Aorta (tissue), 5 donors: ENCODE results near the gene UBE2E1. TPM values are rescaled to one million over a fixed set of nuclear protein-coding genes. Genes with fewer than 3 reads are reported as not detected.

ENCODE experiments used
- ATAC-seq: fragments of 200-7000 bp; cut with Tn5 transposase; one replicate; pipeline ENCODE4 v1.9.1; 2022; ENCODE audit warnings: moderate library complexity; ENCODE audit not compliant: low FRiP score
- DNase-seq, 2 donors: peaks; one replicate each; pipeline ENCODE4 v3.0.0-alpha.2; 2020
- H3K27ac ChIP-seq, 2 donors: one replicate each; pipeline ENCODE4 v1.5.1; 2013; ENCODE audit warnings: low read length in 2 of 2, mild to moderate bottlenecking in 2 of 2, moderate library complexity in 2 of 2, control low read depth in 1 of 2, inconsistent platforms in 1 of 2, low read depth in 1 of 2
- H3K27me3 ChIP-seq, 2 donors: one replicate each; pipeline ENCODE4 v1.6.1; 2013; ENCODE audit warnings: control low read depth in 1 of 2, low read length in 1 of 2, mild to moderate bottlenecking in 1 of 2, moderate library complexity in 1 of 2; ENCODE audit not compliant: insufficient read depth in 2 of 2, control insufficient read depth in 1 of 2
- H3K36me3 ChIP-seq, 2 donors: one replicate each; pipeline ENCODE4 v1.6.1; 2013; ENCODE audit warnings: control low read depth in 1 of 2, low read length in 1 of 2, mild to moderate bottlenecking in 1 of 2; ENCODE audit not compliant: insufficient read depth in 2 of 2, control insufficient read depth in 1 of 2
- H3K4me1 ChIP-seq, 2 donors: one replicate each; pipeline ENCODE4 v1.6.1; 2013; ENCODE audit warnings: low read length in 2 of 2, control low read depth in 1 of 2, mild to moderate bottlenecking in 1 of 2, moderate library complexity in 1 of 2; ENCODE audit not compliant: insufficient read depth in 2 of 2, control insufficient read depth in 1 of 2
- H3K4me3 ChIP-seq, 2 donors: one replicate each; pipeline ENCODE4 v1.5.1; 2013; ENCODE audit warnings: low read length in 2 of 2, control low read depth in 1 of 2, mild to moderate bottlenecking in 1 of 2
- H3K9me3 ChIP-seq: one replicate; pipeline ENCODE4 v1.6.1; 2013; ENCODE audit warnings: mild to moderate bottlenecking, low read length; ENCODE audit not compliant: control insufficient read depth
- WGBS, 2 donors: extraction: QIAGEN DNeasy Blood & Tissue Kit; methylation state at CpG; one replicate each; pipeline ENCODE4 v1.1.7; 2013; 5-methylcytosine and 5-hydroxymethylcytosine counted together
- intact Hi-C, 2 donors: fragments of 100-400 bp; cut with DNase I; formaldehyde crosslinking; loops; one replicate each; pipeline versions ENCODE4 v1.14.2 to v1.15.0; 2022
- polyA plus RNA-seq, 2 donors: library from polyadenylated mRNA; stranded (reverse); fragments of 200-250 nt; gene quantifications; one replicate each; pipeline ENCODE4 v1.2.3, GENCODE V29; 2013
- total RNA-seq, 2 donors: library from RNA; stranded (reverse); fragmentation: NEBNext Ultra II Directional; extraction: Animal tissue kit (Norgen Biotek cat#: 25700); gene quantifications; one replicate each; pipeline ENCODE4 v1.2.1, GENCODE V29; 2021
- donor health status: healthy with polysubstance abuse.
- donor health status: Bipolar disorder and iron deficiency.
- donor health status: DM: no; HTN: no; CAD: no.
- donor health status: DM: no; HTN: no; CAD: no.
- donor health status: DM: yes; HTN: yes; CAD: no.

UBE2E1 gene
- total and polyA plus RNA-seq, 4 donors: 62.2 to 128 (median 92.0) TPM

GRCh38 chr3:23831517-23832394 is 26.0 kb downstream of the UBE2E1 start:
- DNase-seq: no peak
- intact Hi-C loops: no loop called here
- H3K27ac ChIP-seq: no peak overlapping the region
- no peaks in the 10 kb centered on the region for H3K27me3 ChIP-seq
- H3K9me3 ChIP-seq: no peaks in the 10 kb centered on the region
- ATAC-seq: no peak
- H3K4me1 ChIP-seq: no peaks in the 10 kb centered on the region
- WGBS, 2 donors: 95 to 98% methylated on average over 9 of the region's 9 CpGs
- no peak overlapping the region for H3K4me3 ChIP-seq
- no peaks in the 10 kb centered on the region for H3K36me3 ChIP-seq

GRCh38 chr3:23832523-23832922 is 26.8 kb downstream of the UBE2E1 start:
- H3K4me1 ChIP-seq: no peaks in the 10 kb centered on the region
- 97% methylated on average over 10 of the region's 10 CpGs for WGBS, 2 donors
- H3K27ac ChIP-seq: no peak overlapping the region
- intact Hi-C loops: no loop called here
- H3K36me3 ChIP-seq: no peaks in the 10 kb centered on the region
- DNase-seq (no peak), ATAC-seq (no peak)
- no peak overlapping the region for H3K4me3 ChIP-seq
- H3K27me3 ChIP-seq: no peaks in the 10 kb centered on the region
- no peaks in the 10 kb centered on the region for H3K9me3 ChIP-seq

DNA sequence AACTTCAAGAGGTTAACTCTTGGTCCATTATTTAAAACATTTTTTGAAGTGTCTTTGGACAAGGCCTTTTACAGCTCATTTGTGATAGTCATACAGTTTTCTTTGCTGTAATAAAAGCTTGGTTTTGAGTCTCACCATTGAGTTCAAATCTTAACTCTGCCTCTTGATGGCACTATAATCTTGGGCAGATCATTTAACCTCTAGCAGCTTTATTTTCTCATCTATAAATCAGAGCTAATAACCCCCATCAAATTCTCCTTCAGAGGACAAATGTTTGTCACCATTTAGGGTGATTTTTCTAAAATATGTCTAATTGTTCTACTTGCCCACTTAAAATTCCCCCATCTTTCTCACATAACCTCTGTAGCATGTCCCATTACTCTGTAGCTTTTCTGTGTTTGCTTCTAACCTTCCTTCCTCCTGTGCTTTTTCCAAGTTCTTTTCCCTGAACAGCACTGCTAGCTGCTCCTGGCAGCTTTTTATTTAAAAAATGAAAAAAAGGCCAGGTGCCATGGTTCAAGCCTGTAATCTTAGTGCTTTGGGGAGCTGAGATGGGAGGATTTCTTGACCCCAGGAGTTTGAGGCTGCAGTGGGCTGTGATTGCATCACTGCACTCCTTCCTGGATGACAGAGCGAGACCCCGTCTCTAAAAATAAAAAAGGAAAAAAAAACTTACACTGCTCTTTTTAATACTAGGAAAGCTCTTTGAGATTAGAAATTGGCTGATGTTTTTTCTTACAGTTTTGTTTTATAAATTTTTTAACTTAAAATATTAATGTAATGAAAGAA is 28.5 kb downstream of the UBE2E1 start:
- Histone ChIP-seq H3K9me3 (no peaks in the 10 kb centered on the region), H3K4me1 (no peaks in the 10 kb centered on the region), H3K36me3 (no peaks in the 10 kb centered on the region), H3K27ac (no peak overlapping the region), H3K4me3 (no peak overlapping the region), H3K27me3 (no peaks in the 10 kb centered on the region)
- ATAC-seq (no peak), DNase-seq (no peak)
- intact Hi-C loops: no loop called here
- WGBS, 2 donors: 76 to 81% methylated on average over 2 of the region's 2 CpGs

GRCh38 chr3:23835087-23835486 is 29.3 kb downstream of the UBE2E1 start:
- H3K9me3 ChIP-seq: no peaks in the 10 kb centered on the region
- H3K27ac ChIP-seq: no peak overlapping the region
- intact Hi-C loops: no loop called here
- H3K27me3 ChIP-seq: no peaks in the 10 kb centered on the region
- ATAC-seq: no peak
- no peak overlapping the region for H3K4me3 ChIP-seq
- H3K4me1 ChIP-seq: no peaks in the 10 kb centered on the region
- 96 to 100% methylated on average over 2 of the region's 2 CpGs for WGBS, 2 donors
- DNase-seq: no peak
- H3K36me3 ChIP-seq: no peaks in the 10 kb centered on the region

DNA sequence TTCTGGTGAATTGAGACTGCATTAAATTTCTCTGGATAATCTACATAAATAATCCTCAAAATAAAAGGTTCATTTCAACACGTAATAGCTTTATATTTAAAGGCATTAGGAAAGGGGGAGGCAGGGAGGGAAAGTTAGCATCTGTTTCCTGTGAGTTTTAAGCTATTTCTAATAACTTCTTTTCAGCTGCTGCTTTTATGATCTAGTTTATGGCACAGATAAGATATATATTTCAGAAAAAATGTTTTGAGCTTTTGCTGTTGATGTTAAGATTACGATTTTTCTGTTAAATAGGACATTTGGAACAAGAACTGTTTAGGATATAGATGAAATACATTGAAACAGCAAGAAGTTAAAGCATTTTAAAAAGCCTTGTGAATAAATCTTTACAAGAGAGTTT is 30.0 kb downstream of the UBE2E1 start:
- Histone ChIP-seq H3K4me3 (no peak overlapping the region), H3K27me3 (no peaks in the 10 kb centered on the region), H3K36me3 (no peaks in the 10 kb centered on the region), H3K4me1 (no peaks in the 10 kb centered on the region), H3K27ac (no peak overlapping the region), H3K9me3 (no peaks in the 10 kb centered on the region)
- no peak for ATAC-seq
- 80 to 88% methylated on average over 2 of the region's 2 CpGs for WGBS, 2 donors
- intact Hi-C loops: no loop called here
- no peak for DNase-seq

GRCh38 chr3:23836536-23837230 is 30.9 kb downstream of the UBE2E1 start:
- intact Hi-C loops: no loop called here
- Histone ChIP-seq H3K27me3 (no peaks in the 10 kb centered on the region), H3K36me3 (no peaks in the 10 kb centered on the region), H3K4me1 (no peaks in the 10 kb centered on the region), H3K27ac (no peak overlapping the region), H3K9me3 (no peaks in the 10 kb centered on the region), H3K4me3 (no peak overlapping the region)
- 75 to 79% methylated on average over 1 of the region's 1 CpG for WGBS, 2 donors
- DNase-seq: no peak
- no peak for ATAC-seq

GRCh38 chr3:23837286-23837685 is 31.5 kb downstream of the UBE2E1 start:
- intact Hi-C loops: no loop called here
- no peaks in the 10 kb centered on the region for H3K4me1 ChIP-seq
- H3K36me3 ChIP-seq: no peaks in the 10 kb centered on the region
- H3K9me3 ChIP-seq: no peaks in the 10 kb centered on the region
- ATAC-seq (no peak), DNase-seq (no peak)
- no peaks in the 10 kb centered on the region for H3K27me3 ChIP-seq
- H3K27ac ChIP-seq: no peak overlapping the region
- H3K4me3 ChIP-seq: no peak overlapping the region
- WGBS, 2 donors: 33 to 38% methylated on average over 1 of the region's 1 CpG

DNA sequence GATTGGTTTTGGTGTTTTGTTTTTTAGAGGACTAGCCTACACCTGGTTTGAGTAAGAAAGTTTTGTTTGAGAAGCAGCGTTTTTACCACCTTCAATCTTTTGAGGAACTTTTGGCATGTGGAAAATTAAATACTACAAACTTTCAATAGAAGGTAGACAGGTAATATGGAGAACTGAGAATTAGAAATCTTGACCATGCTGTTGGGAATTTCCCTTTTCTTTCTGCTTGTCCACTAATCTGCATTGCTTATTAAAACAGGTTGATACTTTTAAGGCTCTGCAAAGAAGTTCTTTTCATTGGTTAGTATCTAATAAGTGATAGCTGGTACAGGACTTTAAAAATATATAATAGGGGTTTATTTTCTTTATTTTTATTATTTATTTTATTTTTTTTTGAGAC is 31.9 kb downstream of the UBE2E1 start:
- H3K36me3 ChIP-seq: no peaks in the 10 kb centered on the region
- H3K4me1 ChIP-seq: no peaks in the 10 kb centered on the region
- ATAC-seq (no peak), DNase-seq (no peak)
- H3K9me3 ChIP-seq: no peaks in the 10 kb centered on the region
- H3K27me3 ChIP-seq: no peaks in the 10 kb centered on the region
- no peak overlapping the region for H3K27ac ChIP-seq
- 77 to 84% methylated on average over 1 of the region's 1 CpG for WGBS, 2 donors
- no peak overlapping the region for H3K4me3 ChIP-seq
- intact Hi-C loops: no loop called here
